ENCODE results near the gene ARL3. TPM values are rescaled to one million over a fixed set of nuclear protein-coding genes. Genes with fewer than 3 reads are reported as not detected.

Gene ARL3
- total and polyA plus RNA-seq, 5 experiments from 2014 or later = 3.6 to 4.4 (median 3.8) TPM

DNA sequence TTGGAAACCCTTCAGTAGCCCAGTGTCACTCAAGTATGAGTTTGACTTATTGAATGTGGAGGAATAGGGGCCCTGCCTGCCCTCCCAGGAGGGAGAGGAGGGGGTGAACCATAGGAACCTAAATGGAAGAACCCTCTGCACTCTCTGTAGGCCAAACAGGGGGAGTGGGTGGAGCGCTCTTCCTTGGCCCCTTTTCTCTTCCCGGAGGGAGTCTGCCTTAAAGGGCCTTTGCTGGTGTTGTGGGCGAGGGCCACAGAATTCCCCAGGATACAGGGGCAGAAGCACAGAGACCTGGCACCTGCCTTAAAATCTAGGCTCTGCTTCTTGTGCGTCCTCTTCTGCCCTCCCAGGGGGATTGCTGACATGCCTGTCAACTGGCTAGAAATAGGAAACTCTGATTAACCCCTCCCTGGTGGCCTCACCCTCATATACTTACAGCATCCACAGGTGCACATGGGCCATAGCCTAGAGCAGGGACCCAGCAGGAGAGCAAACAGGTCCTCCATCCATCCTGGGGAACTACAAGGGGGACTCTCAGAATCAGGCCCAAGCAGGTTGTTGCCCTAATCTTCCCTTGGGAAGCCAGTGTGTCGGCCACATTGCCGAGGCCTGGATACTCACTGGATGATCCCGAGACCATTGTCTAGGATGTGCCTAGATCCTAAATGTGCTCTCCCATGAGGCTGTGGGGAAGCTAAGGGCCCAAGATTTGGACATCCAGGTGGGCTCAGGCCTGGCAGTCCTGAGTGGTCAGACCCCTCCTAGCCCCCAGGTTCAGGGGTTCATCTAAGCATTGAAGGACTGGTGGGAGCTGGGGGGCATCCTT lies 66.5 kb downstream of the ARL3 start:
- no peaks in the 10 kb centered on the region for H3K9me3 Mint-ChIP-seq
- H3K27ac Mint-ChIP-seq = peak overlapping the region; percentile 92 to 99 (median 97)
- POLR2A ChIA-PET = interaction anchor here (3.8 to 15.9 kb wide), 5 partner anchors 18 to 144 kb away, joined by 24 to 624 read pairs (median 43); partner anchors contain the start of genes ACTR1A, ARL3, SFXN2 and SUFU
- no peak for DNase-seq
- peaks cover 0 to 3% (median 0%) of the 10 kb centered on the region in 3 donors for H3K36me3 Mint-ChIP-seq
- H3K4me3 Mint-ChIP-seq = peak overlapping the region; percentile 92 to 99 (median 98)
- ATAC-seq = no peak
- no peaks in the 10 kb centered on the region for H3K27me3 Mint-ChIP-seq
- H3K4me1 Mint-ChIP-seq = peaks cover 49 to 70% (median 63%) of the 10 kb centered on the region in 4 donors

DNA sequence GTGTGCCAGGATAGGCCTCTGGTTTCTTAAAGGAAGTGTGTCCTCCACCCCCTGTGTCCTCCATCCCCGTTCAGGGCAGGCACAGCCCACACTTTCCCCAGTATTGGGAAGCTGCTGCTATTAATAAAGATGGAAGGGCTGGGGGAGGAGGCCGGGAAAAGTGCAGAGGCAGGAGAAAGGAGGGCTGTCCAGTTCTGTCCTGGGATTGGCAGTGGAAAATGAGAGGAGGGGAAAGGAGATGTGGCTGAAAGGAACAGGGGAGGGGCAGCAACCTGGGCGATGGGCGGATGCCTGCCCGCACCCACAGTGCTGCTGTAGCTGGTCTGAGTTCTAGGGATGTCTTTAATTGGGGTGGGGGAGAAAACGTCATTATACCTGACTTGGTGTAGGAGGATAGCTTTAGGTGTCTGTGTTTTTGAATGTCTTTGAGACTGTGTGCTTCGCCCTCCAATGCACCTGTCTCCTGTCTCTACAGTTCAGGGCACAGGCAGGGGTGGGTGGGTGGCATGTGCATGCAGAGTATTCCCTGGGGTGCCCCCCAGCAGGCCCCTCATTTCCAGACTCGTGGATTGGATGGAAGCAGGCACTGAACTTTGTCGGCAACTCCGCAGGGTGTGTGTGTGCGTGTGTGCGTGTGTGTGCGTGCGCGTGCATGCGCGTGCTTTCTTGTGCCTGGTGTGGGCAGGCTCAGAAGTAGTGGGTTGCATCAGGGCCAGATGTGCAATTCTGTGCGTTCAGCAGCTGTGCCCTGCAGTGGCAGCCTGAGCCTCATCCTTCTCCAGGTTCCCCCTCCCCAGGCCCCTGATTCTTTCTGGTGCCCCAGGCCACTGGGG lies 67.4 kb downstream of the ARL3 start:
- ATAC-seq (no peak), DNase-seq (peak in 7 of 10 donors; percentile 33 to 74 (median 53))
- H3K27me3 Mint-ChIP-seq = no peaks in the 10 kb centered on the region
- POLR2A ChIA-PET = interaction anchor here (0.6 to 15.9 kb wide), 13 partner anchors 11 to 402 kb away, joined by 3 to 624 read pairs (median 18); partner anchors contain the start of genes ACTR1A, ARL3, GBF1 and NFKB2
- peak overlapping the region; percentile 92 to 99 (median 98) for H3K4me3 Mint-ChIP-seq
- no peaks in the 10 kb centered on the region for H3K9me3 Mint-ChIP-seq
- H3K36me3 Mint-ChIP-seq = peaks cover 0 to 3% (median 0%) of the 10 kb centered on the region in 3 donors
- peaks cover 42 to 62% (median 57%) of the 10 kb centered on the region in 4 donors for H3K4me1 Mint-ChIP-seq
- peak overlapping the region; percentile 92 to 99 (median 97) for H3K27ac Mint-ChIP-seq

DNA sequence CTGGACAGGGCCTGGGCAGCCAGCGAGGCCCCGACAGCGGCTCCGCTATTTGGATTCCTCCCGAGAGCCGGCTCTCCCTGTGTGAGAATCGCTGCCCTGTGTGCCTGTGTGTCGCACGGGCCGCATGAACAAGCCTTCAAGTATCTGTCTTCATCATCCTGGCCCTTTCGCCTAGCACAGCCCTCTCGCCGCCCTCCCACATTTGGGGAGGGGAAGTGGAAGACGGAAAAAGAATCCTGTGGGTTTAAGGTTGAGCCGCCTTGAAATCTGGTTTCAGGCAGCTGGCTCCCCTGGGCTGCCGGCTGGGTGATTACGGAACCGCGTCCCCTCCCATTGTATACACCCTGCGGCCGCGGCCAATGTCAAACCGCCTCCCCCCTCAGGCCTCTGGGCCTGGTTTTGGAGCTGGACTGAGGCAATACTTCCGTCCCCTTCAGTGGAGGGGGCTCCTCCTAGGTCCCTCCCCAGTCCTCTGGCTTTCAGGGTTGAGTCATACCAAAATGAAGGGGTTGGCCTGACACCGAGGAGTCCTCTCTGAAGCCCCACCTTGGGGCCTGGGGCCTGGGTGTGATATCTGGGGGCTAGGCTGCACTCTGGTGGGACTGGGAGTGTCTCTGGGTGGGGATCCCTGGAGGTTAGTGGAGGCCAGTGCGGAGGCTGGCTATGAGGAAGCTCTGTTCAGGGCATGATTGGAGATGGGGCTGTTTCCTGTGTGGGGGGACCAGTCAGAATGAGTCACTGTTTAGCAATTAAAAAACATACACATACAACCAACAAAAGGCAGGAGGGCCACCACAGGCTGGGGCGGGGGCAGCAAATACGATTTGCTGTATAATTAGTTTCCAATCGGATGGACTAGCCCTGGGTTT lies 68.2 kb downstream of the ARL3 start:
- no peaks in the 10 kb centered on the region for H3K27me3 Mint-ChIP-seq
- DNase-seq = peak; percentile 33 to 88 (median 66)
- peak overlapping the region; percentile 92 to 99 (median 97) for H3K27ac Mint-ChIP-seq
- peaks cover 0 to 3% (median 0%) of the 10 kb centered on the region in 3 donors for H3K36me3 Mint-ChIP-seq
- H3K4me3 Mint-ChIP-seq = peak overlapping the region; percentile 92 to 99 (median 98)
- POLR2A ChIA-PET = interaction anchor here (0.6 to 15.9 kb wide), 24 partner anchors 11 to 635 kb away, joined by 3 to 624 read pairs (median 6); partner anchors contain the start of genes ACTR1A, ARL3, C10orf95 and GBF1
- H3K9me3 Mint-ChIP-seq = no peaks in the 10 kb centered on the region
- peak; percentile 24 to 29 for ATAC-seq
- peaks cover 43 to 57% (median 52%) of the 10 kb centered on the region in 4 donors for H3K4me1 Mint-ChIP-seq

DNA sequence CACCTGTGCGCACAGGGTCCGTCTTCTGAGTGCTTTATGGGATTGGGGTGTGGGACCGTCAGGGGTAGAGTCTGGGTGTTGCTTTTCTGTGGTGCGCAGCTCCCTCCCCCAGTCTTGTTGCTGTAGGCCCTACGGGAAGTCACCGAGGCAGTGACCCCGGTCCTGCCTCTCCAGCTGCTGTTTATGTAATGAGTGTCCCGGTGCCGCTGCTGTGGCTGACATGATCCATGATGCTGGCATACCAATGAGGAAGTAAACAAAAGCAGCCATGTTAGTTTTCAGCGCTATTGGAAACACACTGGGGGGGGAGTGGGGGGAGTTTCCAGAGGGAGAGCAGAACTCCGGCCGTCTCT lies 68.8 kb downstream of the ARL3 start:
- POLR2A ChIA-PET = interaction anchor here (0.6 to 15.9 kb wide), 25 partner anchors 10 to 635 kb away, joined by 3 to 624 read pairs (median 6); partner anchors contain the start of genes ACTR1A, ARL3, C10orf95 and GBF1
- Mint-ChIP-seq H3K9me3 (no peaks in the 10 kb centered on the region), H3K4me1 (peaks cover 38 to 51% (median 46%) of the 10 kb centered on the region in 4 donors), H3K4me3 (peak overlapping the region; percentile 92 to 99 (median 98)), H3K27me3 (no peaks in the 10 kb centered on the region), H3K36me3 (peaks cover 0 to 3% (median 0%) of the 10 kb centered on the region in 3 donors), H3K27ac (peak overlapping the region; percentile 92 to 99 (median 97))
- peak in 1 of 2 donors; percentile 3 for ATAC-seq
- peak in 6 of 10 donors; percentile 29 to 73 (median 36) for DNase-seq

DNA sequence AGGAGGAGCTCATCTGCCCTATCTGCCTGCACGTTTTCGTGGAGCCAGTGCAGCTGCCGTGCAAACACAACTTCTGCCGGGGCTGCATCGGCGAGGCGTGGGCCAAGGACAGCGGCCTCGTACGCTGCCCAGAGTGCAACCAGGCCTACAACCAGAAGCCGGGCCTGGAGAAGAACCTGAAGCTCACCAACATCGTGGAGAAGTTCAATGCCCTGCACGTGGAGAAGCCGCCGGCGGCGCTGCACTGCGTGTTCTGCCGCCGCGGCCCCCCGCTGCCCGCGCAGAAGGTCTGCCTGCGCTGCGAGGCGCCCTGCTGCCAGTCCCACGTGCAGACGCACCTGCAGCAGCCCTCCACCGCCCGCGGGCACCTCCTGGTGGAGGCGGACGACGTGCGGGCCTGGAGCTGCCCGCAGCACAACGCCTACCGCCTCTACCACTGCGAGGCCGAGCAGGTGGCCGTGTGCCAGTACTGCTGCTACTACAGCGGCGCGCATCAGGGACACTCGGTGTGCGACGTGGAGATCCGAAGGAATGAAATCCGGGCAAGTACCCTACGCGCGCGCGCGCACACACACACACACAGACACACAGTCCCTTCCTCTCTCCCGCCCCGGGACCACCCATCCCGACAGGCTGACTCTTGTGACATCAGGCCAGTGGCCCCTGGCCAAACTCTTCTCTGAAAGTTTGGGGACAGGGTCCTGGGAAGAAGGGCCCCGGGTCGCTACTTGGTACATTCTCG lies 69.4 kb downstream of the ARL3 start:
- Mint-ChIP-seq H3K27me3 (no peaks in the 10 kb centered on the region), H3K9me3 (no peaks in the 10 kb centered on the region), H3K4me3 (peak overlapping the region; percentile 92 to 99 (median 98)), H3K27ac (peak overlapping the region; percentile 92 to 99 (median 97)), H3K36me3 (peaks cover 0 to 3% (median 0%) of the 10 kb centered on the region in 3 donors), H3K4me1 (peaks cover 37 to 46% (median 41%) of the 10 kb centered on the region in 4 donors)
- ATAC-seq (peak; percentile 46 to 50), DNase-seq (peak; percentile 74 to 91 (median 81))
- POLR2A ChIA-PET = interaction anchor here (0.6 to 15.9 kb wide), 30 partner anchors 9 to 636 kb away, joined by 3 to 624 read pairs (median 6); partner anchors contain the start of genes ACTR1A, ARL3, C10orf95 and CNNM2

DNA sequence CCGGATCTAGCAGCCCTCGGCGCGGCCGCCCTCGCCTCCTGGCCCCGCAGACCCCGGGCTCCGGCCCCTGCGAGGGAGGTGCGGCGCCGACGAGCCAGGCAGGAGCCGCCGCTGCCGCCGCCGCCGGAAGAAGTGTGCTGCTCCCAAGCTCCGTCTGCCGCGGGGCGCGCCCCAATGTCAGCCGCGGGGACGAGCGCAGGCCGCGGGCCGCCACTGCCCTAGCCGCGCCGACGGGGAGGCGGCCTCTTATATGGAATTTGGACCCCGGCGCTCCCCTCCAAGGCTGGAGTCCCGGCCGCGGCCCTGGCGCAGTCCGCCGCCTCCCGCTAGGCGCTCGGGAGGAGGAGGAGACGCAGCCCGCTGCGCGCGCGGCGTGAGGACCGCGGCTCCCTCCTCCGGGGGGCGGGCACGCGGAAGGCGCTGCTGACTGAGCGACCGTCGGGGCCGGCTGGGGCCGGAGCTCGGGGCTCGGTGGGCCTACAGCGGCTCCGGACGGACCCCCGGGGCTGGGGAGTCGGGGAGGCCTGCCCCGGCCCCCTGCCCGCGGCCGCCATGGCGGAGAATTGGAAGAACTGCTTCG lies 70.0 kb downstream of the ARL3 start, which contains the start of gene TRIM8:
Gene TRIM8, plus strand, starts transcription at position 414 of the 580 bp plus-strand sequence. Its CDS starts 139 bp downstream, at position 553.
- DNase-seq (peak in 9 of 10 donors; percentile 26 to 73 (median 55)), ATAC-seq (peak in 1 of 2 donors; percentile 7)
- Mint-ChIP-seq H3K27me3 (no peaks in the 10 kb centered on the region), H3K4me3 (peak within 1 kb of the TSS; percentile 92 to 99 (median 98)), H3K36me3 (peaks cover 0 to 3% (median 0%) of the 10 kb centered on the region in 3 donors), H3K27ac (peak within 1 kb of the TSS; percentile 92 to 99 (median 97)), H3K9me3 (no peaks in the 10 kb centered on the region), H3K4me1 (peaks cover 35 to 39% (median 36%) of the 10 kb centered on the region in 4 donors)
- POLR2A ChIA-PET = interaction anchor here (0.6 to 15.9 kb wide), 27 partner anchors 9 to 549 kb away, joined by 3 to 624 read pairs (median 6); partner anchors contain the start of genes ACTR1A, ARL3, C10orf95 and CNNM2

DNA sequence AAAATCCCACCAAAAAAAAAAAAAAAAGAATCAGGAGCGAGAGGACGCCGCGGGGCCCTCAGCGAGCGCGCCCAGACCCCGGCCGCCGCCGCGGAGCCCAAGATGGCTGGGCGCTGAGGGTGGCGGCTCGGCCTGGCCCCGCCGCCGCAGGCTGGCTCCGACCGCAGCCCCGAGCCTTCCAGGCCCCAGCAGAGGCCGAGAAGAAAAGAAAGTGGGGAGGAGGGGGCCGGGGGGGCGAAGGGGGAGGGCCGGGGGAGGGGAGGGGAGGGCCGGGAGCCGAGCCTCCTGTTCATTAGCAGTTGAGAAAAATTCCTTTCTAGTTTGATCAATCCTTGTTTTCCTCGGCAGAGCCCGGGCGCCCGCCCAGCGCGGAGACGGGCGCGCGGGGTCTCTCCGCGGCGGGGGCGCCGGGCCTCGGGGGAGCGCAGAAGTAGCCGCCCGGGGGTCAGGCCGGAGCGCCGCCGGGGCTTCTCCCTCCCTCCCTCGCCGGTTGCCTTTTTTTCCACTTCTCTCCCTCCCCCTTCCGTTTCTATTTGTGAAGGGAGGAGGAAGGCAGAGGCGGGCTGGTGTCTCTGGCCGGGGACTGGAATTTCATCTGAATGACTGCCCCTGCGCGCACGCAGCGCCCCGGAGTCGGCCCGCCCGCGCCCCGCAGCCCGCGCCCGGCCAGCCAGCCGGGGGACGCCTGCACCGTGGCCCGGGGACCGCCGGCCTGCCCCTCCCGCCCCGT lies 70.7 kb downstream of the ARL3 start:
- Mint-ChIP-seq H3K4me1 (peaks cover 29 to 33% (median 31%) of the 10 kb centered on the region in 4 donors), H3K4me3 (peak overlapping the region; percentile 84 to 98 (median 93)), H3K36me3 (no peaks in the 10 kb centered on the region), H3K27me3 (no peaks in the 10 kb centered on the region), H3K9me3 (no peaks in the 10 kb centered on the region), H3K27ac (peak overlapping the region; percentile 37 to 96 (median 94))
- POLR2A ChIA-PET = interaction anchor here (0.6 to 15.9 kb wide), 21 partner anchors 16 to 275 kb away, joined by 3 to 624 read pairs (median 9); partner anchors contain the start of genes ACTR1A, ARL3, C10orf95 and CNNM2
- DNase-seq (peak in 8 of 10 donors; percentile 21 to 63 (median 31)), ATAC-seq (peak in 1 of 2 donors; percentile 2)

DNA sequence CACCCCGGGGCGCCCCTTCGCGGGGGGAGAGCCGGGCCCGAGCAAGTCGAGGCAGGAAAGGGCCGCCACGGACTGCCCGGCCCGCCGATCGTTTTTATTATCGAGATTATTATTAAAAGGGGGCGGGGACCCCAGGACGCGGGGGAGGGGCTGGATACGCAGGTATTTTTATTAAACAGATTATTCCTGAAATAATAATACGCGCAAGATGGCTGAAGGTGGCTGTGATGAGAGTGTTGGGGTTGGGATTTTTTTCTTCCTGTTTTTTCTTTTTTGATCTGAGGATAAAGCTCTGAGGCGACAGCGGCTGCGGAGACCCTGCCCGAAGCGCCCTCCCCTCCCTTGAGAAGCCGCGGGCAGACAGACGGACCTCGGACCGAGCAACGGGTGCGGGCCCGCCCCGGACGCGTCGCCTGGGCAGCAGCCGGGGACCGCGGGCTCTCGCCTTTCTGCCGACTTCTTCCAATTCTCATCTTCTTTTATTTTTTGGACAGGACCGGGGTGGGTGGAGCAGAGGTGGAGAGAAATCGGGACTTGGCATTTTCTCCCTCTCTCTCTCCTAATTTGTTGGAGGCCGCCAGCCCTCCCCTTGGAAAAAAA lies 71.4 kb downstream of the ARL3 start:
- ATAC-seq = no peak
- DNase-seq = peak in 6 of 10 donors; percentile 38 to 74 (median 52)
- no peaks in the 10 kb centered on the region for H3K27me3 Mint-ChIP-seq
- peaks cover 22 to 26% (median 24%) of the 10 kb centered on the region in 4 donors for H3K4me1 Mint-ChIP-seq
- H3K27ac Mint-ChIP-seq = peak overlapping the region; percentile 78 to 96 (median 94)
- H3K9me3 Mint-ChIP-seq = no peaks in the 10 kb centered on the region
- POLR2A ChIA-PET = interaction anchor here (0.5 to 1.8 kb wide), 17 partner anchors 14 to 550 kb away, joined by 3 to 26 read pairs (median 5); partner anchors contain the start of genes ACTR1A, ARL3, NFKB2 and SFXN2
- H3K36me3 Mint-ChIP-seq = no peaks in the 10 kb centered on the region
- H3K4me3 Mint-ChIP-seq = peak overlapping the region; percentile 84 to 98 (median 93)
